Effector memory CD4-positive, alpha-beta T cell (primary cell): ENCODE results near the gene BTRC.

Source experiments
- DNase-seq, 3 donors: peaks; one replicate each; pipeline ENCODE4 v3.0.0-alpha.2; 2020
- H3K27ac ChIP-seq: 2 replicates; pipeline ENCODE4 v1.7.0; 2013; ENCODE audit warnings: mild to moderate bottlenecking, low read length, moderate library complexity; ENCODE audit not compliant: insufficient read depth, poor library complexity, severe bottlenecking
- H3K27me3 ChIP-seq: replicated peaks from 2 replicates; pipeline ENCODE4 v1.7.0; 2013; ENCODE audit warnings: mild to moderate bottlenecking, low read length; ENCODE audit not compliant: insufficient read depth, control insufficient read depth, poor library complexity, severe bottlenecking
- H3K36me3 ChIP-seq: 2 replicates; pipeline ENCODE4 v1.7.0; 2013; ENCODE audit warnings: mild to moderate bottlenecking, low read length, moderate library complexity; ENCODE audit not compliant: control insufficient read depth, insufficient read depth
- H3K4me1 ChIP-seq: 2 replicates; pipeline ENCODE4 v1.7.0; 2013; ENCODE audit warnings: low read length, mild to moderate bottlenecking; ENCODE audit not compliant: control insufficient read depth, insufficient read depth, poor library complexity, severe bottlenecking
- H3K4me3 ChIP-seq: 2 replicates; pipeline ENCODE4 v1.7.0; 2013; ENCODE audit warnings: low read length, low read depth, mild to moderate bottlenecking; ENCODE audit not compliant: insufficient read depth, poor library complexity, severe bottlenecking
- H3K9me3 ChIP-seq: 2 replicates; pipeline ENCODE4 v1.7.0; 2013; ENCODE audit warnings: mild to moderate bottlenecking, low read length, moderate library complexity; ENCODE audit not compliant: control insufficient read depth

BTRC gene

DNA sequence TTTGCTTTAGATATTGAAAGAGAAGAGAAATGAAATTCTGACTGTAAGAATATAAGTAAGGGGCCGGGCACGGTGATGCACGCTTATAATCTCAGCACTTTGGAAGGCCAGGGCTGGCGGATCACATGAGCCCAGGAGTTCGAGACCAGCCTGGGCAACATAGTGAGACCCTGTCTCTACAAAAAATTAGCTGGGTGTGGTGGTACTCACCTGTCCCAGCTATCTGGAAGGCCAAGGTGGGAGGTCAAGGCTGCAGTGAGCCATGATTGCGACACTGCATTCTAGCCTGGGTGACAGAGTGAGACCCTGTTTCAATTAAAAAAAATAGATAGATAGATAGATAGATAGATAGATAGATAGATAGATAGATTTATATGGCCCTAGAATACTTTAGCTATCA lies 82.3 kb downstream of the BTRC start:
- Histone ChIP-seq H3K36me3 (no peaks in the 10 kb centered on the region), H3K4me3 (no peak overlapping the region), H3K27me3 (no peaks in the 10 kb centered on the region), H3K9me3 (no peaks in the 10 kb centered on the region), H3K4me1 (no peaks in the 10 kb centered on the region), H3K27ac (no peak overlapping the region)
- DNase-seq, result no peak

GRCh38 chr10:101438881-101439391 lies 85.0 kb downstream of the BTRC start:
- no peaks in the 10 kb centered on the region for H3K9me3 ChIP-seq
- H3K27me3 ChIP-seq, result no peaks in the 10 kb centered on the region
- no peaks in the 10 kb centered on the region for H3K36me3 ChIP-seq
- H3K4me3 ChIP-seq, result no peak overlapping the region
- no peak for DNase-seq
- H3K27ac ChIP-seq, result no peak overlapping the region
- H3K4me1 ChIP-seq, result no peaks in the 10 kb centered on the region

GRCh38 chr10:101441541-101442455 lies 87.8 kb downstream of the BTRC start:
- no peaks in the 10 kb centered on the region for H3K36me3 ChIP-seq
- no peak for DNase-seq
- no peaks in the 10 kb centered on the region for H3K4me1 ChIP-seq
- no peaks in the 10 kb centered on the region for H3K27me3 ChIP-seq
- H3K4me3 ChIP-seq, result no peak overlapping the region
- no peak overlapping the region for H3K27ac ChIP-seq
- H3K9me3 ChIP-seq, result no peaks in the 10 kb centered on the region

DNA sequence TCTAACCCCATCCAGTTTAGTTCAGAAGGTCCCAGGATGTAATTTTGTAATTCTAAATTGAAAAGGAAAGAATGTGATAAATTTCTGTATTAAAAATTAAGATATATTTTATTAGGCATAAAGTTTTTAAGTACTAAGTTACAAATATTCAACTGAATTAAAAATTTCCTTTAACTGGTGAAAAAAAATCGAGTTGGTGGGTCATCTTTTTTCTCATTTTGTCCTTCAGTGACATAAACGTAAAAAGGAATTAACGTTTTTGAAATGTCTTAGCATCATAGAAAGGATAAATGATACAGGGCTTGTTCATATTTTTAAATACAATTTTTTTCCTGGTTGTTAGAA lies 88.5 kb downstream of the BTRC start:
- no peak overlapping the region for H3K4me3 ChIP-seq
- no peak for DNase-seq
- no peaks in the 10 kb centered on the region for H3K9me3 ChIP-seq
- H3K27me3 ChIP-seq, result no peaks in the 10 kb centered on the region
- no peaks in the 10 kb centered on the region for H3K4me1 ChIP-seq
- no peak overlapping the region for H3K27ac ChIP-seq
- no peaks in the 10 kb centered on the region for H3K36me3 ChIP-seq

DNA sequence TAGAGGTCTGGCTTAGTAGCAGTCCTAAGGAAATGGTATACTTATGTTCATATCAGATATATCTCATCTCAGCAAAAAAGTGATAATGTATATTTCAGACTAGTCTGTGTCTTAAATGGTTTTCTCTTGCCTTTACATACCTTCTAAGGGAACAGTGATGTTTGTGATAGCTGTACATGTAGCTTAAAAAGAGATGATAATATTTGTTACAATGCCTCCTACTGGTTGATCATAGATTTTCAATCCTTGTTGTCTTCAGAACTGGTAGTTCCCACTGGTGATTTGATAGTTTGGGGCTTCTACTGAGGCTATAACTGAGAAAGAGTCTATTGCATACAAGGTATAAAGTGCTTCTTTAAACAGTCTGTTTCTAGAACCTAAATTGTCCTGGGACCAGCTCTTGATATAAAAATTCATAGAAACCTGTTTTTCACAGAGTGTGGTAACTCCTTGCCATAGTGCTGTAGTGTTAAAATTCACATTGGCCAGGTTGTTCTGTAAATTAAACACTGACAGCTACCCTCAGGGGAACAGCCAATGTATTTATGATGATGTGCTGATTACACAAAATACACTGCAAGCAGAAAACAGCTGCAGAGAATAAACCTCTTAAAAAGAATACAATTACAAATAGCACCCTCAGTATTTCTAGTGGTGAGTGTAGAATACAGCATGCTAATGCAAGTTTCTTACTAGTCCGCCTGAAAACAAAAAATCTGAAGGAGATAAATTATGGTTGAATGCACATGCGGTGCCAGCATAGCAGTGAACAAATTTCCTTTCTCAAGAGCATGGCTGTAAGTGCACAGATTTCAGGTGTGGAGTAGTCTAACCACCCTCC lies 90.3 kb downstream of the BTRC start:
- Histone ChIP-seq H3K36me3 (no peaks in the 10 kb centered on the region), H3K27ac (no peak overlapping the region), H3K27me3 (no peaks in the 10 kb centered on the region), H3K9me3 (no peaks in the 10 kb centered on the region), H3K4me3 (no peak overlapping the region), H3K4me1 (no peaks in the 10 kb centered on the region)
- no peak for DNase-seq

DNA sequence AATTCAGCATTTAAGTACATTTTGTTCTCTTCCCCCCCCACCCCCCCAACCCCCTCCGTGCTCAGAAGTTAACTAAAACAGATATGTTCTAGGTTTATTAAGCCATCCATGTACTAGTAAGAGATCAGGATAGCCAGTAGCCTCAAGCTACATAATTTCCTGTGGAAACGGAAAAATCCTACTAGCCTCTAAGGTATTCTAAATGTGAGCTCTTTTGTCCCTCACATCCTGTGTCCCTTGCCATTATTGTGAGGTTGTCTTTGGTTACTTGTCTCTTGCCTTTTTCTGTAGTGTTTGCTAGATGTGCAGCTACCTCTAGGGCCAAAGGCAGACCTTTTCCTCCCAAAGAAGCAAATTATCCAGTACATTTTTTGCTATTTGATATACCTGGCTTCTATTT lies 92.1 kb downstream of the BTRC start:
- H3K36me3 ChIP-seq, result no peaks in the 10 kb centered on the region
- no peaks in the 10 kb centered on the region for H3K27me3 ChIP-seq
- no peak overlapping the region for H3K27ac ChIP-seq
- no peak for DNase-seq
- no peaks in the 10 kb centered on the region for H3K9me3 ChIP-seq
- no peaks in the 10 kb centered on the region for H3K4me1 ChIP-seq
- no peak overlapping the region for H3K4me3 ChIP-seq

DNA sequence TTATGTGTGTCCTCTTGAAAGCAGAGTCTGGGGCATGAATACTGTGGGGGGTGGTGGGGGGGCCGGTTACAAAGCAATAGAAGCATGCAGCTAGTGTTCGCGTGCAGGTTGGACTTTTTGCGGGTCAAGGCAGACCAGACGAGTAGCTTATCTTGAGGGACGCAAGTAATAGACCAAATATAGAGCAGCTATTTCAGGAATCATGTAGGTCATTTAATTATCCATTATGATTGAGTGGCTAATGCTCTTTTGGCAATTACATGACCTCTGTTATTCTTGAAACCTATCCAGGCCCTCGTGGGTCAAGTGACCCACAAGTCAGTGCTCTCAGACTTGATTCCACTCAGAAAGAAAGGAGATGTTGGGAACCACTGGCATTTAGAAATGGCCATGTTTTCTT lies 93.0 kb downstream of the BTRC start:
- no peak overlapping the region for H3K4me3 ChIP-seq
- H3K9me3 ChIP-seq, result no peaks in the 10 kb centered on the region
- no peaks in the 10 kb centered on the region for H3K36me3 ChIP-seq
- no peaks in the 10 kb centered on the region for H3K4me1 ChIP-seq
- no peak for DNase-seq
- H3K27me3 ChIP-seq, result no peaks in the 10 kb centered on the region
- no peak overlapping the region for H3K27ac ChIP-seq

DNA sequence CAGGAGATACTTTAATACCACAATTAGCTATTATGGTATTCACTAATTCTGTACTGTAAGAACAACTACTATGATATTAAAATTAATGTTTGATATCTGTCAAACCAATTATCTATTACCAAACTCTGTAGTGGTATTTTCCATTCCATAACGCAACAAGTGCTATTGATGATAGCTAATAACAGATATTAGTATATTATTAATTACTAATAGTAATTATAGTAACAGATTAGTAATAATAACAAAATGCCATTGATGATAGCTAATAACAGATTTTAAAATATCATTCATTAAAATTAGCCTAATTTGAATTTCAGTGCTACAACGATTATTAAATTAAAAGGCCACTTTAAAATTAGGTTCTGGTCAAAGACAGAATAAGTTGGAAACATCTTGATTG lies 93.5 kb downstream of the BTRC start:
- Histone ChIP-seq H3K4me3 (no peak overlapping the region), H3K27ac (no peak overlapping the region), H3K27me3 (no peaks in the 10 kb centered on the region), H3K4me1 (peaks cover 4% of the 10 kb centered on the region), H3K9me3 (no peaks in the 10 kb centered on the region), H3K36me3 (no peaks in the 10 kb centered on the region)
- DNase-seq, result no peak

DNA sequence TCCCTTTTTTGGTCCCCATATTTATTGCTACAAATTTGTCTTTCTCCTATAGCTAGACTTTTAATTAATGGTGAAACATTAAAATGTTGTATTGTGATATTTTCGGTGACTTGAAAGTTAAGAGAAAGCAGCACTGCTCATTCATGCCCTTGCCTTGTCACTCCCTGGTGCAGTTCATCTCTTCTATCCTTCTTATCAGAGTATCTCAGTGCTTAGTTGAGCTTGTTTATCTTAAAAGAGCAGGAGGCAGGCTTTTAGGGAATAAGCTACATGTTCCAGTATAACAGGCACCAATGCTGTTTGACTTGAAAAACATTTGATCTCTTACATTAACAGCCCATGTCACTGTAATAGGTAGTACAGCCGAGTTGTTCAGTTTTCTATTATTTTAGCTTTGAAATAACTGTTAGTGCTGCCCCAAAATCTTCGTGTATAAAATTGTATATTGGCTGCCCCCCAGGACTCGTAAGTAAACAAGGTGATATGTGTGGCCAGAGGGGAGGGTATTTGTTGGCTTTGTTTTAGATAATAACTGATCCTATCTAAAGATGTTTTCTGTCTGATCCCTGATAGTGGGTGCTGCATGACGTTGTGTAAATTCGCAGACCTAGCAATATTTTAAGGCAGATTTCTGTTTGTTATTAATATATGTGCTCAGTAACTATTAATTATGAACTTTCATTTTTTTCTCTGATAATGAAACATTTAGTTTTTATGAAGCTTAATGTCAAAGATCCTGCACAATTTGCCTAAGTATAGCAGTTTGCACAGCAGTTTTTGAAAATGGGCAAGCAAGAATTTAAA lies 96.5 kb downstream of the BTRC start:
- H3K4me1 ChIP-seq, result peaks cover 13% of the 10 kb centered on the region
- H3K27me3 ChIP-seq, result no peaks in the 10 kb centered on the region
- no peaks in the 10 kb centered on the region for H3K36me3 ChIP-seq
- H3K4me3 ChIP-seq, result no peak overlapping the region
- H3K27ac ChIP-seq, result no peak overlapping the region
- DNase-seq, result no peak
- H3K9me3 ChIP-seq, result no peaks in the 10 kb centered on the region
